Central memory CD8-positive, alpha-beta T cell (primary cell): Measurements from ENCODE around the gene ZFP91.

Source experiments
- ATAC-seq: fragments of 150-1000 bp; cut with Tn5 transposase; replicated peaks from 2 replicates; pipeline ENCODE4 v1.10.0; 2022; ENCODE audit warnings: mild to moderate bottlenecking, moderate FRiP score, moderate number of reproducible peaks; ENCODE audit not compliant: poor library complexity, severe bottlenecking; ENCODE audit errors: extremely low read depth
- DNase-seq, 2 donors: peaks; one replicate each; pipeline ENCODE4 v3.0.0; 2021; ENCODE audit warnings: low spot score in 2 of 2
- H3K27ac Mint-ChIP-seq: one replicate; pipeline ENCODE4 v1.8.0; 2022; ENCODE audit warnings: low read depth, mild to moderate bottlenecking, moderate library complexity, mixed read lengths
- H3K27me3 Mint-ChIP-seq: one replicate; pipeline ENCODE4 v1.8.0; 2022; ENCODE audit warnings: mixed read lengths
- H3K36me3 Mint-ChIP-seq: one replicate; pipeline ENCODE4 v1.8.0; 2022; ENCODE audit warnings: mild to moderate bottlenecking, moderate library complexity, mixed read lengths; ENCODE audit not compliant: insufficient read depth
- H3K4me1 Mint-ChIP-seq: one replicate; pipeline ENCODE4 v1.8.0; 2022; ENCODE audit warnings: mixed read lengths
- H3K4me3 Mint-ChIP-seq: one replicate; pipeline ENCODE4 v1.8.0; 2022; ENCODE audit warnings: mild to moderate bottlenecking, moderate library complexity, mixed read lengths
- H3K9me3 Mint-ChIP-seq: one replicate; pipeline ENCODE4 v1.8.0; 2022; ENCODE audit warnings: mixed read lengths

Gene ZFP91

DNA sequence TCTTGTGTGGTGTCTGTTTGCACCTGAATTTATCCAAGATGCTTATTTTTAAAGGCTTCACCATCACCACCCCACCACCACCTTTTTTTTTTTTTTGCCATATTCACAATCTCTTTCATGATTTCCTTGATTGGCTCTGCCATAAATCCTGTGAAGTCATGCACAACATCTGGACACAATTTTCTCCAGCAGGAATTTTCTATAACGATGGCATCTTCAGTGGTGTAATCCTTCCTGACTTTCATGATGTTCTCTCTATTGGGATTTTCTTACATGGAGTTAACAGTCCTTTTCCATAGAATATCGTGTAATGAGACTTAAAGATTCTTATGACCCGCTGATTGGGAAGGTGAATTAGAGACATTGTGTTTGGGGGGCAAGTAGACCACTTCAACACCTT is 17.8 kb downstream of the ZFP91 start:
- Mint-ChIP-seq H3K4me3 (no peak overlapping the region), H3K27me3 (no peaks in the 10 kb centered on the region), H3K27ac (peak overlapping the region; percentile 59), H3K4me1 (peaks cover 83% of the 10 kb centered on the region), H3K9me3 (no peaks in the 10 kb centered on the region), H3K36me3 (peaks cover 22% of the 10 kb centered on the region)
- no peak for DNase-seq
- ATAC-seq = no peak

DNA sequence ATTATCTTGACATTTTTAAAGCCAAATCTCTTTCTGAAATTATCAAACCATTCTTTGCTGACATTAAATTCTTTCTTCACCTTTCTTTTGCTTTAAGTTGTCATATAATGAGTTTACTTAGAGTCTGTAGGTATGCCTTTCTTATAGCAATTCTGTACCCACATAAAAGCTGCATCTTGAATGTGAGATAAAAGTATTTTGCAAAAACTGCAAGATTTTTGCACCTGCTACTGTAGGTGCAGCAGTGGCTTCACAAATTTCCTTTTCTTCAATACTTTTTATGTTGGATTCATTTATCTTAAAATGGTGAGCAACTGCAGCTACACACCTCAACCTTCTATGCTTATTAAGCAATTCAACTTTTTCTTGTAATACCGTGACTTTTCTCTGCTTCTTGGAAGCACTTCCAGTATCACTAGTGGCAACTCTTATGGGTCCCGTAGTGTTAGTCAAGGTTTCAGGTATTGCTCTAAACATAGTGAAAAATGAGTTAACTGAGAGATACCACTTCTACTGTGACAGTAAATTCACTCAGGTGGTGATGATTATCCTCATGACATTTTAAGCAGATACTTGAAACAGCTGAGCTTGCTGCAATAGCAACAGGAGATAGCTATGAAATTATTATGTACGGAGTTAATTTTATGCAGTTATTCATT is 18.8 kb downstream of the ZFP91 start:
- H3K4me1 Mint-ChIP-seq = peaks cover 86% of the 10 kb centered on the region
- no peak overlapping the region for H3K4me3 Mint-ChIP-seq
- no peaks in the 10 kb centered on the region for H3K9me3 Mint-ChIP-seq

DNA sequence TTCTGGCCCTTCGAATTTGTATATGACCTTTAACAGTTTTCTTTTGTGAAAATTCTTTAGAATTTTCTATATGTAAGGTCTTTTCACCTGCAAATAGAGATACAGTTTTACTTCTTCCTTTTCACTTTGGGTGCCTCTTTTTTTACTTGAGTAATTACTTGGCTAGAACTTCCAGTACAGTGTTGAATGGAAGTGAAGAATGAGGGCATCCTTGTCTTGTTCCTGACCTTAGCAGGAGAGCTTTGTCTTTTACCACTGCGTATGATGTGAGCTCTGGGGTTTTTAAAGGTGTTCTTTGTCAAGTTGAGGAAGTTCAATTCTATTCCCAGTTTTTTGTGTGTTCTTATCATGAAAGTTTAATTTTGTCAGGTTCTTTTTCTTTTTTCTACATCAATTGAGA is 21.6 kb downstream of the ZFP91 start:
- ATAC-seq = no peak
- no peak overlapping the region for H3K27ac Mint-ChIP-seq

More for the DNA sequence above, 18.8 kb downstream of the ZFP91 start:
- no peak overlapping the region for H3K27ac Mint-ChIP-seq
- no peaks in the 10 kb centered on the region for H3K27me3 Mint-ChIP-seq
- DNase-seq (no peak), ATAC-seq (no peak)
- H3K36me3 Mint-ChIP-seq = peaks cover 17% of the 10 kb centered on the region

DNA sequence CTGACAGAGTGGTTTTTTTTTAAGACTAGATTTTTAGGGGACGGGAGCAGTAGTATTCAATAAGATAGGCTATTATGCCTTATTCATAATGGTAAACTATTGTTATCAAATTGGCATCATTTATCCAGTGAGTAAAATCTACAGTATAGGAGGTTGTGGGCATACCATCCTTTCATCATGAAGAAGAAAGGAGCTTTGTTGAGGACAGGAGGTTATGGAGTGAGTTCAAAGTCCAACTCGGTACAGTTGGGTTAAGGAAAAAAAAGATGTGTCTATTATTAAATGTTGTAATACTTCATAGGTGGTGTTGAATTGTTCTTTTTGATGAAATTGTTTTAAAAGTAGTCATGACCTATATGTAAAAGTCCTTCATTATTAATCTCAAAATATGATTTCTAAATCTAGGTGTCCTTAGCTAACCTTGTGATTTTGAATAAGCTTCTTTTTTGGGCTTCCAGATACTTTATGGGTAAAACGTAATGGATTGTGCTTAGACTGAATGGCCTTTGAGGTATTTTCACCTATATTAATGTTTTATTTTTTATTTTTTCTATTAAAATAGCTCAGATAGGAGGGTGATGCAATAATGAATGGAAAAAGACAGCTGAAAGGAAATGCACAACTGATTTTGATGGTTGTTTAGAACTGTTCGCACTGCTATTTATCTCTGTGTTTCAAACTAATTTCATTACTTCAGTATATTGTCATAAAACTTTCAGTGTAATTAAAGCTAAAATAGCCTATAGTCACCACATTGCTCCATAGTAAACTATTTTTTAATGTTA is 28.3 kb downstream of the ZFP91 start:
- no peak overlapping the region for H3K4me3 Mint-ChIP-seq
- H3K27ac Mint-ChIP-seq = peak overlapping the region; percentile 93
- no peaks in the 10 kb centered on the region for H3K9me3 Mint-ChIP-seq
- peaks cover 50% of the 10 kb centered on the region for H3K4me1 Mint-ChIP-seq
- ATAC-seq = no peak
- no peaks in the 10 kb centered on the region for H3K27me3 Mint-ChIP-seq
- peaks cover 25% of the 10 kb centered on the region for H3K36me3 Mint-ChIP-seq
- DNase-seq = no peak

More for the DNA sequence above, 21.6 kb downstream of the ZFP91 start:
- no peak for DNase-seq
- H3K4me1 Mint-ChIP-seq = peaks cover 94% of the 10 kb centered on the region
- peaks cover 15% of the 10 kb centered on the region for H3K36me3 Mint-ChIP-seq
- no peaks in the 10 kb centered on the region for H3K27me3 Mint-ChIP-seq
- H3K4me3 Mint-ChIP-seq = no peak overlapping the region
- H3K9me3 Mint-ChIP-seq = no peaks in the 10 kb centered on the region

DNA sequence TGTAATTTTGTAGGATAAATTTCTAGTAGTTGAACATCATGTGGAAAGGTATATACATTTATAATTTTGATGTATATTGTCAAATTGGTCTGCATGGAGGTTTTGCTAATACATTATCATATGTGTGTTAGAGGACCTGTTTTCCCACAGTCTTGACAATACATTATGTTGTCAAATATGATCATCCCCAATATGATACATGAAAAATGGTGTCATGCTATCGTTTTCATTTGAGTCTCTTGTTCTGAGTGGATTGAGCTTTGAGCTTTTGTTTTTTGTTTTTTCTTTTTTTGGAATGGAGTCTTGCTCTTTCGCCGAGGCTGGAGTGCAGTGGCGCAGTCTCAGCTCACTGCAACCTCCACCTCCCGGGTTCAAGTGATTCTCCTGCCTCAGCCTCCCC is 29.5 kb downstream of the ZFP91 start:
- DNase-seq (no peak), ATAC-seq (no peak)
- Mint-ChIP-seq H3K27ac (no peak overlapping the region), H3K4me1 (peaks cover 38% of the 10 kb centered on the region), H3K36me3 (peaks cover 33% of the 10 kb centered on the region), H3K9me3 (no peaks in the 10 kb centered on the region), H3K4me3 (no peak overlapping the region), H3K27me3 (no peaks in the 10 kb centered on the region)

DNA sequence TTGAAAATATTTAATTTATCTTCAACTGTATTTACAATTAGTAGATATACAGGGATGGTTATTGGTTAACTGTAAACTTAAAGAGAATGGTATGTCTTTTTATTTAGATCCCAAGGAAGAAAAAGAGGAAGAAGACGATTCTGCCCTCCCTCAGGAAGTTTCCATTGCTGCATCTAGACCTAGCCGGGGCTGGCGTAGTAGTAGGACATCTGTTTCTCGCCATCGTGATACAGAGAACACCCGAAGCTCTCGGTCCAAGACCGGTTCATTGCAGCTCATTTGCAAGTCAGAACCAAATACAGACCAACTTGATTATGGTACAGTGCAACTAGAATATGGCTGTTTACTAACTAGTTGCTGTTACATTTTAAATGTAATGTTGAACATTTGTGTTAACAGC is 30.9 kb downstream of the ZFP91 start:
- Mint-ChIP-seq H3K9me3 (no peaks in the 10 kb centered on the region), H3K27me3 (no peaks in the 10 kb centered on the region), H3K4me1 (peaks cover 24% of the 10 kb centered on the region), H3K27ac (no peak overlapping the region), H3K4me3 (no peak overlapping the region), H3K36me3 (peaks cover 46% of the 10 kb centered on the region)
- ATAC-seq = no peak
- no peak for DNase-seq

DNA sequence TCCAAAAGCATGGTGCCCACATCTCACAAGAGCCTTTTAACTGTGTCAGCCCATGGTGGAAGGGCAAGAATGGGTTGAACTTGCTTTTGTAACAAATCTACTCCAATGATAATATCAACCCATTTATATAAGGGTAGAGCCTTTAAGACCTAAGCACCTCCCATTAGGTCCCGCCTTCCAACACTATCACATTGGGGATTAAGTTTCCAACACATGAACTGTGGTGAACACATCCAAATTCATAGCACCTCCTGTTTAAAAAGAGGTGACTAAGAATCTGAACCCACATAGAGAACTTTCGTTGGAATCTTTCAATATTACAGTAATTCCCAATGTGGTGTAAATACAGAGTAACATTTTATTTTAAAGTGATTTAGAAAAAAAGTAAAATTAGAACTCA is 34.4 kb downstream of the ZFP91 start:
- no peak overlapping the region for H3K4me3 Mint-ChIP-seq
- no peak for ATAC-seq

DNA sequence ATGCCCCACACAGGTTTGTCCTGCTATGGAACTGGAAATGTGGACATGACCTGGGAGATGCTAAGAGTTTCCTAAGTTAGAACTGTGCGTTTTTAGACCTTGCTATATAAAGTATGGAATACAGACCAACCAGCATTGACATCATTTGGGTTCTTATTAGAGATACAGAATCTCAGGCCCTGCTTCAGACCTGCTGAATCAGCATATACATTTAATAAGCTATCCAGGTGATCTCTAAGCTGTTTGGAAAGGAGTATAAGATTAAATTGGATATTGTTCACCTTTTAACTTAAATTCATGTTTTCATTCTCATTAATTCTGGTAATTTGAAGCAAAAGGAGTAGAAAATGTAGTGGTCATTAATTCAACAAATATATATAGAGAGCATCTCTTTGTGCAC is 36.7 kb downstream of the ZFP91 start:
- no peak for DNase-seq
- H3K27me3 Mint-ChIP-seq = no peaks in the 10 kb centered on the region
- H3K4me3 Mint-ChIP-seq = no peak overlapping the region
- H3K4me1 Mint-ChIP-seq = no peaks in the 10 kb centered on the region
- H3K9me3 Mint-ChIP-seq = no peaks in the 10 kb centered on the region
- H3K36me3 Mint-ChIP-seq = peaks cover 81% of the 10 kb centered on the region
- H3K27ac Mint-ChIP-seq = no peak overlapping the region
- ATAC-seq = no peak

More for the DNA sequence above, 34.4 kb downstream of the ZFP91 start:
- H3K36me3 Mint-ChIP-seq = peaks cover 67% of the 10 kb centered on the region
- DNase-seq = no peak
- H3K27ac Mint-ChIP-seq = no peak overlapping the region
- H3K9me3 Mint-ChIP-seq = no peaks in the 10 kb centered on the region
- no peaks in the 10 kb centered on the region for H3K4me1 Mint-ChIP-seq
- no peaks in the 10 kb centered on the region for H3K27me3 Mint-ChIP-seq

DNA sequence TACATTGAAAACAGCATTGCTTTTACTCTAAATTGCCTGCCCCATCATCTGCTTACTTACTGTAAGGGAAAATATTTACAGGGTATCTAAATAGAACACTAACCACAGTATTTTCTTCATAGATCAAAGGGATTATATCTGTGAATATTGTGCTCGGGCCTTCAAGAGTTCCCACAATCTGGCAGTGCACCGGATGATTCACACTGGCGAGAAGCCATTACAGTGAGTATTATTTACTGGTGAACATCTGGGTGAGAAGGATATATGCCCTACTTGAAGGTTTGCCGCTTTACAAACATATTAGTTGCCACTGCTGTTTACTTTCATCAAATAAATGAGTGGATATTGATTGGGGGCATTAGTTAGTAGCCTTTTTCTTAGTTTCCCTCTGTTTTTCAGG is 37.7 kb downstream of the ZFP91 start:
- Mint-ChIP-seq H3K36me3 (peaks cover 75% of the 10 kb centered on the region), H3K4me3 (no peak overlapping the region), H3K27ac (no peak overlapping the region), H3K9me3 (no peaks in the 10 kb centered on the region), H3K4me1 (no peaks in the 10 kb centered on the region), H3K27me3 (no peaks in the 10 kb centered on the region)
- DNase-seq = no peak
- ATAC-seq = no peak

DNA sequence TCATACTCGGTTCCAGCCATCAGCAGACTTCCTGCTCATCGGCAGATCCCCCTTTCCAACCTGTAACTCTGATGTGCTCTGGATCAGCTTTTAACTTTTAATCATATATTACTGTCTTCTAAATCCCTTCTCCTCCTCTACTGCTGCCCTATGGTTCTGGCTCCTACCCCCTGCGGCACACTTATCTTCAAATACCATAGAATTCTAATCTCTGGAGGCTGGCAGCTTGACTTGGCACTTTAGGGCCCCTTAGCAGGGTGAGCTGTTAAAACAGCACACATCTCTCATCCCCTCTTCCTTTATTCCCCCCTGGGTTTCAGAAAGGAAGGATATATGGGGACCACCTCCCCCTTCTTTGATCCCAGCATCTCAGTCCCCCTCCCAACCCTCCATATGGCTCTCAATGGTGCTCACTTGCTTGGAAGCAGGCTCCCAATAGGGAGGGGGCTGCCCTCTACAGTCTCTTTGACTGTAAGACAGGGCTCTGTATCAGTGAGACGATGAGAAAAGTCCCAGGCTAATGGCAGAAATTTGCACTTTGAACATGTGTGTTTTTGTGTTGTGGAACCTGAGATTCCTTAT is 39.2 kb downstream of the ZFP91 start:
- Mint-ChIP-seq H3K27me3 (no peaks in the 10 kb centered on the region), H3K27ac (peak overlapping the region; percentile 41), H3K36me3 (peaks cover 67% of the 10 kb centered on the region), H3K4me3 (no peak overlapping the region), H3K9me3 (no peaks in the 10 kb centered on the region), H3K4me1 (no peaks in the 10 kb centered on the region)
- DNase-seq (no peak), ATAC-seq (no peak)

DNA sequence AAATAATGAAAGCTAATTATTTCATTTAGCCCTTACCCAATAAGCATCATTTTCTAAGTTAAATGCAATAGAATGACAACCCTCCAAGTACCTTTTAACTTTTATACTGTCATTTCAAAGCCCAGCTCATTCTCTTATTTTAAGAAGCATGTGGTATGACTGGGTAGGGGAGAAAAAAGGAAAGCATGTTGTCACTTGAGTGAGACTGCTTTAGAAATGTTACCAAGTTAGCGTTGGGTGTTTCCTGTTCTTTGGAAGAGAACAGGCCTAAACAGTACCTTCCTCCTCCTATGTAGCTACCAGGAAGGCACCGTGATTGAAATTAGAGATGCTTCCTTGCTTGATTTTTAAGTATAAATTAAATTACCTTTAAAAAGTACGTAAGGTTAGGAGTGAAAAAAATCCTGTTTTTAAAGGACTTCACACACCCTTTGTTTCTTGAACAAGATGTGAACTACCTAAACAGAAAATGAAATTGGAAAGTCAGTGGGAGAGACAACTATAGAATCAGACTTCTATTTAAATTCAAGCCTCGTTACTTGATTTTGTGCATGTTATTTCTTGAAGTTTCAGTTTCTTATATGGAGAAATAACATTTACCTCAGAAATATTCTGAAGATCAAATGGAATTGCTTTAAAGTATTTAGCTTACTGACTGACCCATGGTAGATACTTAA is 42.9 kb downstream of the ZFP91 start:
- Mint-ChIP-seq H3K4me1 (no peaks in the 10 kb centered on the region), H3K9me3 (no peaks in the 10 kb centered on the region), H3K36me3 (peaks cover 49% of the 10 kb centered on the region), H3K27ac (no peak overlapping the region), H3K4me3 (no peak overlapping the region), H3K27me3 (no peaks in the 10 kb centered on the region)
- no peak for DNase-seq
- ATAC-seq = no peak

DNA sequence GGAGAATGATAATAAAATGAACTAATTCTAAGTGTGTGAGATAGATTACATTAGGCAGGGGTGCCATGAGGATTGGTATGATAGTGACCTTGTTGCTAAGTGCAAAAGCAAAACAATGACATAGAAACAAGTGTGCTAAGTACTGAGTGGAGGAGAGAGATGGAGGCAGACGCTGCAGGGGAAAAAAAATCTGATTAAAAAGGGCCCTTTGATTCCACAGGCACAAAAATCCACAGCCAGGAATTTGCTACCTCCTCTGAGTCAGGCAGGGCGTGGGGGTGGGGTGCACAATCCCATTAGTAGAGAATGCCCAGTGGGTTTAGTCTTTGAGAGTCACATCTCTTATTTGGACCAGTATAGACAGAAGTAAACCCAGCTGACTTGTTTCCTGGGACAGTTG is 43.5 kb downstream of the ZFP91 start, which contains the start of gene CNTF:
Gene CNTF, plus strand, starts transcription at position 322 of the 400 bp plus-strand sequence. CDS start 88 bp downstream, outside the sequence.
- Mint-ChIP-seq H3K36me3 (peaks cover 43% of the 10 kb centered on the region), H3K27me3 (no peaks in the 10 kb centered on the region), H3K4me3 (no peak within 1 kb of the TSS), H3K4me1 (no peaks in the 10 kb centered on the region), H3K27ac (no peak within 1 kb of the TSS), H3K9me3 (no peaks in the 10 kb centered on the region)
- no peak for DNase-seq
- ATAC-seq = no peak
